H1 (cell line): ENCODE measurements around the gene C1QTNF1. TPM values are rescaled to one million over a fixed set of nuclear protein-coding genes. Genes with fewer than 3 reads are reported as not detected.

Source experiments
- RAD21 ChIP-seq, 2 experiments: IDR thresholded peaks in 1 of 2; conservative IDR thresholded peaks in 1 of 2; 2 replicates each; pipeline ENCODE4 v1.6.1; 2011; ENCODE audit warnings: low read depth in 2 of 2, low read length in 2 of 2, improper control_type of control experiment in 1 of 2, inconsistent platforms in 1 of 2, mild to moderate bottlenecking in 1 of 2, moderate library complexity in 1 of 2
- RBBP5 ChIP-seq: IDR thresholded peaks from 2 replicates; pipeline ENCODE4 v1.7.1; 2012; ENCODE audit warnings: low read depth, mild to moderate bottlenecking, inconsistent platforms, low read length, moderate library complexity, borderline replicate concordance
- RFX5 ChIP-seq: IDR thresholded peaks from 2 replicates; pipeline ENCODE4 v1.6.1; 2011; ENCODE audit warnings: low read depth, low read length, improper control_type of control experiment, borderline replicate concordance
- TEAD4 ChIP-seq: IDR thresholded peaks from 2 replicates; pipeline ENCODE4 v1.6.1; 2012; ENCODE audit warnings: low read depth, low read length, inconsistent platforms, mixed read lengths
- polyA plus RNA-seq, 7 experiments: library from polyadenylated mRNA; depleted of rRNA in 3 of 7; stranded (reverse) in 5 of 7; unstranded in 2 of 7; fragments of >200 nt in 5 of 7; fragments of 200-250 nt in 2 of 7; gene quantifications; 1 replicate in 5 of 7; 2 replicates in 1 of 7; 4 replicates in 1 of 7; pipeline versions ENCODE4 v1.2.1 to v1.2.3, GENCODE V29; 2011 to 2013; ENCODE audit warnings: missing spikeins in 2 of 7, mixed read lengths in 2 of 7
- total RNA-seq: library from RNA; stranded (reverse); fragmentation: NEBNext Ultra II Directional; extraction: Animal tissue kit (Norgen Biotek cat#: 25700); gene quantifications from 2 replicates; pipeline ENCODE4 v1.2.1, GENCODE V29; 2021
- TF ChIP-seq, protein P1 (sequence below): fragments of 300-600 bp; sonication (generic); IDR thresholded peaks from 2 replicates; pipeline ENCODE4 v1.7.1; 2012; ENCODE audit warnings: low read length, moderate library complexity, mild to moderate bottlenecking, inconsistent platforms; ENCODE audit not compliant: insufficient replicate concordance
- TF ChIP-seq, protein P2 (sequence below): IDR thresholded peaks from 2 replicates; pipeline ENCODE4 v1.6.1; 2012; ENCODE audit warnings: inconsistent platforms

C1QTNF1 gene
- total and polyA plus RNA-seq, 2 of the 8 experiments (the other 6 are each of a cell fraction or from before 2014, with no cell fraction given), result 1.5 to 2.5 TPM

DNA sequence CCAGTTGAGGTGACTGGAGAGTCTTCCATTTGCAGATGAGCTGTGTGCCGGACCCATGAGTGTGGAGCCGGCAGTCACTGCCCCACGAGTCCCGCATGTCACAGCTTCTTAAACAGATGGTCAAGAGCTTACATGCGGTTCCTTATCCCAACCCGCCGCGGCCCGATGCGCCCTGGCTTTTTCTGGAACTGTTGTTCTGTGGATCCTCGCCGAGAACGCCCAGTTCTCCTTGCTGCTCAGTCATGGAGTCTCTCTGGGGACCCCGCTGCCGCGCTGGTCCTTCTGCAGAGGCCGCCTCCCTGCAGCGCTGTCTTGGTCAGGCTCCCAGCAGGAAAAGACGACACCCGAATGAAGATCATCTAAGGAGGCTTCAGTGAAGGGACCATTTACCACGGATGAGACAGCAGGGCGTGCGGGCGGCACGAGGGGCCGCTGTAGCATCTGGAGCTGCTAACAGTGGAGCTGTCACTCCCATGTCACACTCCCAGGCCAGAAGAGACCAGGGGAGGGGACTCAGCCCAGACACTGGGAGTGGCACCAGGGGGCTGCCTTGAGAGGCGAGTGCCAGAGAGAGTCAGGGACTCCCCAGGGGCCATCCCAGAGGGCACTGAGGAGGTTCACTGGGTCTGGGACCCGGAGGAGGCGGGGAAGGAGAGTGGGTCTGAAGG lies 33.5 kb upstream of the C1QTNF1 start (continued):
- TF ChIP-seq, protein P1, sequence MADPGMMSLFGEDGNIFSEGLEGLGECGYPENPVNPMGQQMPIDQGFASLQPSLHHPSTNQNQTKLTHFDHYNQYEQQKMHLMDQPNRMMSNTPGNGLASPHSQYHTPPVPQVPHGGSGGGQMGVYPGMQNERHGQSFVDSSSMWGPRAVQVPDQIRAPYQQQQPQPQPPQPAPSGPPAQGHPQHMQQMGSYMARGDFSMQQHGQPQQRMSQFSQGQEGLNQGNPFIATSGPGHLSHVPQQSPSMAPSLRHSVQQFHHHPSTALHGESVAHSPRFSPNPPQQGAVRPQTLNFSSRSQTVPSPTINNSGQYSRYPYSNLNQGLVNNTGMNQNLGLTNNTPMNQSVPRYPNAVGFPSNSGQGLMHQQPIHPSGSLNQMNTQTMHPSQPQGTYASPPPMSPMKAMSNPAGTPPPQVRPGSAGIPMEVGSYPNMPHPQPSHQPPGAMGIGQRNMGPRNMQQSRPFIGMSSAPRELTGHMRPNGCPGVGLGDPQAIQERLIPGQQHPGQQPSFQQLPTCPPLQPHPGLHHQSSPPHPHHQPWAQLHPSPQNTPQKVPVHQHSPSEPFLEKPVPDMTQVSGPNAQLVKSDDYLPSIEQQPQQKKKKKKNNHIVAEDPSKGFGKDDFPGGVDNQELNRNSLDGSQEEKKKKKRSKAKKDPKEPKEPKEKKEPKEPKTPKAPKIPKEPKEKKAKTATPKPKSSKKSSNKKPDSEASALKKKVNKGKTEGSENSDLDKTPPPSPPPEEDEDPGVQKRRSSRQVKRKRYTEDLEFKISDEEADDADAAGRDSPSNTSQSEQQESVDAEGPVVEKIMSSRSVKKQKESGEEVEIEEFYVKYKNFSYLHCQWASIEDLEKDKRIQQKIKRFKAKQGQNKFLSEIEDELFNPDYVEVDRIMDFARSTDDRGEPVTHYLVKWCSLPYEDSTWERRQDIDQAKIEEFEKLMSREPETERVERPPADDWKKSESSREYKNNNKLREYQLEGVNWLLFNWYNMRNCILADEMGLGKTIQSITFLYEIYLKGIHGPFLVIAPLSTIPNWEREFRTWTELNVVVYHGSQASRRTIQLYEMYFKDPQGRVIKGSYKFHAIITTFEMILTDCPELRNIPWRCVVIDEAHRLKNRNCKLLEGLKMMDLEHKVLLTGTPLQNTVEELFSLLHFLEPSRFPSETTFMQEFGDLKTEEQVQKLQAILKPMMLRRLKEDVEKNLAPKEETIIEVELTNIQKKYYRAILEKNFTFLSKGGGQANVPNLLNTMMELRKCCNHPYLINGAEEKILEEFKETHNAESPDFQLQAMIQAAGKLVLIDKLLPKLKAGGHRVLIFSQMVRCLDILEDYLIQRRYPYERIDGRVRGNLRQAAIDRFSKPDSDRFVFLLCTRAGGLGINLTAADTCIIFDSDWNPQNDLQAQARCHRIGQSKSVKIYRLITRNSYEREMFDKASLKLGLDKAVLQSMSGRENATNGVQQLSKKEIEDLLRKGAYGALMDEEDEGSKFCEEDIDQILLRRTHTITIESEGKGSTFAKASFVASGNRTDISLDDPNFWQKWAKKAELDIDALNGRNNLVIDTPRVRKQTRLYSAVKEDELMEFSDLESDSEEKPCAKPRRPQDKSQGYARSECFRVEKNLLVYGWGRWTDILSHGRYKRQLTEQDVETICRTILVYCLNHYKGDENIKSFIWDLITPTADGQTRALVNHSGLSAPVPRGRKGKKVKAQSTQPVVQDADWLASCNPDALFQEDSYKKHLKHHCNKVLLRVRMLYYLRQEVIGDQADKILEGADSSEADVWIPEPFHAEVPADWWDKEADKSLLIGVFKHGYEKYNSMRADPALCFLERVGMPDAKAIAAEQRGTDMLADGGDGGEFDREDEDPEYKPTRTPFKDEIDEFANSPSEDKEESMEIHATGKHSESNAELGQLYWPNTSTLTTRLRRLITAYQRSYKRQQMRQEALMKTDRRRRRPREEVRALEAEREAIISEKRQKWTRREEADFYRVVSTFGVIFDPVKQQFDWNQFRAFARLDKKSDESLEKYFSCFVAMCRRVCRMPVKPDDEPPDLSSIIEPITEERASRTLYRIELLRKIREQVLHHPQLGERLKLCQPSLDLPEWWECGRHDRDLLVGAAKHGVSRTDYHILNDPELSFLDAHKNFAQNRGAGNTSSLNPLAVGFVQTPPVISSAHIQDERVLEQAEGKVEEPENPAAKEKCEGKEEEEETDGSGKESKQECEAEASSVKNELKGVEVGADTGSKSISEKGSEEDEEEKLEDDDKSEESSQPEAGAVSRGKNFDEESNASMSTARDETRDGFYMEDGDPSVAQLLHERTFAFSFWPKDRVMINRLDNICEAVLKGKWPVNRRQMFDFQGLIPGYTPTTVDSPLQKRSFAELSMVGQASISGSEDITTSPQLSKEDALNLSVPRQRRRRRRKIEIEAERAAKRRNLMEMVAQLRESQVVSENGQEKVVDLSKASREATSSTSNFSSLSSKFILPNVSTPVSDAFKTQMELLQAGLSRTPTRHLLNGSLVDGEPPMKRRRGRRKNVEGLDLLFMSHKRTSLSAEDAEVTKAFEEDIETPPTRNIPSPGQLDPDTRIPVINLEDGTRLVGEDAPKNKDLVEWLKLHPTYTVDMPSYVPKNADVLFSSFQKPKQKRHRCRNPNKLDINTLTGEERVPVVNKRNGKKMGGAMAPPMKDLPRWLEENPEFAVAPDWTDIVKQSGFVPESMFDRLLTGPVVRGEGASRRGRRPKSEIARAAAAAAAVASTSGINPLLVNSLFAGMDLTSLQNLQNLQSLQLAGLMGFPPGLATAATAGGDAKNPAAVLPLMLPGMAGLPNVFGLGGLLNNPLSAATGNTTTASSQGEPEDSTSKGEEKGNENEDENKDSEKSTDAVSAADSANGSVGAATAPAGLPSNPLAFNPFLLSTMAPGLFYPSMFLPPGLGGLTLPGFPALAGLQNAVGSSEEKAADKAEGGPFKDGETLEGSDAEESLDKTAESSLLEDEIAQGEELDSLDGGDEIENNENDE, result no peak
- no peak for TF ChIP-seq TEAD4
- no peak for TF ChIP-seq RFX5
- TF ChIP-seq, protein P2, sequence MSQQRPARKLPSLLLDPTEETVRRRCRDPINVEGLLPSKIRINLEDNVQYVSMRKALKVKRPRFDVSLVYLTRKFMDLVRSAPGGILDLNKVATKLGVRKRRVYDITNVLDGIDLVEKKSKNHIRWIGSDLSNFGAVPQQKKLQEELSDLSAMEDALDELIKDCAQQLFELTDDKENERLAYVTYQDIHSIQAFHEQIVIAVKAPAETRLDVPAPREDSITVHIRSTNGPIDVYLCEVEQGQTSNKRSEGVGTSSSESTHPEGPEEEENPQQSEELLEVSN, result no peak
- TF ChIP-seq RAD21 (IDR thresholded peaks at IDR 0.05 in 1 of 2, conservative IDR thresholded peaks at IDR 0.05 in 1 of 2; ENCODE audit: low read depth in 2 of 2, low read length in 2 of 2), result no peak
- TF ChIP-seq RBBP5, result no peak
